Activated T-helper 2 cell treated with anti-CD3 and anti-CD28 coated beads, Interferon-gamma antibody, Interleukin-2, Interleukin-4, amounts not matched to agents 10 μg/mL and 5 μg/mL and 100 μg/mL, durations not matched to agents 14 hours and 24 hours and 36 hours (primary cell): ENCODE results near the gene SUGCT. TPM values are rescaled to one million over a fixed set of nuclear protein-coding genes. Genes with fewer than 3 reads are reported as not detected.

Experiments
- DNase-seq: peaks from one replicate; pipeline ENCODE4 v3.0.0; 2021; ENCODE audit warnings: low spot score
- H3K27ac Mint-ChIP-seq: one replicate; pipeline ENCODE4 v1.8.0; 2021; ENCODE audit warnings: mixed read lengths
- H3K27me3 Mint-ChIP-seq: one replicate; pipeline ENCODE4 v1.8.0; 2021; ENCODE audit warnings: low read depth, mixed read lengths
- H3K36me3 Mint-ChIP-seq: one replicate; pipeline ENCODE4 v1.8.0; 2021; ENCODE audit warnings: low read depth, mixed read lengths
- H3K4me1 Mint-ChIP-seq: one replicate; pipeline ENCODE4 v1.8.0; 2021; ENCODE audit warnings: low read depth, mixed read lengths
- H3K4me3 Mint-ChIP-seq: one replicate; pipeline ENCODE4 v1.8.0; 2021; ENCODE audit warnings: low read depth, mild to moderate bottlenecking, moderate library complexity, mixed read lengths
- H3K9me3 Mint-ChIP-seq: one replicate; pipeline ENCODE4 v1.8.0; 2021; ENCODE audit warnings: mixed read lengths
- intact Hi-C: fragments of 100-400 bp; cut with micrococcal nuclease; formaldehyde crosslinking; loops from one replicate; pipeline ENCODE4 v1.15.1; 2023
- total RNA-seq: library from RNA; stranded (reverse); gene quantifications from 2 replicates; pipeline ENCODE4 v1.2.3, GENCODE V29; 2022

SUGCT gene
- total RNA-seq, 1 donor from 2014 or later: 0.43 TPM

GRCh38 chr7:40733578-40733977 lies 598.8 kb downstream of the SUGCT start:
- intact Hi-C loops: no loop called here
- Mint-ChIP-seq H3K27ac (no peak overlapping the region), H3K4me3 (no peak overlapping the region), H3K9me3 (peaks cover 16% of the 10 kb centered on the region), H3K27me3 (peaks cover 4% of the 10 kb centered on the region), H3K36me3 (no peaks in the 10 kb centered on the region), H3K4me1 (peaks cover 13% of the 10 kb centered on the region)
- DNase-seq: no peak

- Mint-ChIP-seq H3K4me3 (no peak overlapping the region), H3K9me3 (peaks cover 10% of the 10 kb centered on the region), H3K27ac (no peak overlapping the region), H3K4me1 (no peaks in the 10 kb centered on the region), H3K27me3 (peaks cover 3% of the 10 kb centered on the region), H3K36me3 (no peaks in the 10 kb centered on the region)
- intact Hi-C loops: no loop called here
- DNase-seq: no peak
Observed at GRCh38 chr7:40739257-40739656, 604.5 kb downstream of the SUGCT start.

DNA sequence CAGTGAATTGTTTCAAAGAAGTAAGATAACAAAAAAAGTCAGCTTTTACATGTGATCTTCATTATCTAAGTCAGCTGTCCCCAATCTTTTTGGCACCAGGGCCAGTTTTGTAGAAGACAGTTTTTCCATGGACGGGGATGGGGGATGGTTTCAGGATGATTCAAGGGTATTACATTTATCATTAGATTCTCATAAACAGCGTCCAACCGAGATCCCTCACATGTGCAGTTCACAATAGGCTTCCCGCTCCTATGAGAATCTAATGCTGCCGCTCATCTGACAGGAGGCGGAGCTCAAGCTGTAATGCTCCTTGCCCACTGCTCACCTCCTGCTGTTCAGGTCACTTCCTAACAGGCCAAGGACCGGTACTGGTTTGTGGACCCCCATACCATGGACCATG lies 607.5 kb downstream of the SUGCT start:
- H3K4me3 Mint-ChIP-seq: no peak overlapping the region
- H3K9me3 Mint-ChIP-seq: no peaks in the 10 kb centered on the region
- H3K27ac Mint-ChIP-seq: no peak overlapping the region
- no peaks in the 10 kb centered on the region for H3K4me1 Mint-ChIP-seq
- DNase-seq: no peak
- intact Hi-C loops: no loop called here
- no peaks in the 10 kb centered on the region for H3K36me3 Mint-ChIP-seq
- H3K27me3 Mint-ChIP-seq: peaks cover 6% of the 10 kb centered on the region

DNA sequence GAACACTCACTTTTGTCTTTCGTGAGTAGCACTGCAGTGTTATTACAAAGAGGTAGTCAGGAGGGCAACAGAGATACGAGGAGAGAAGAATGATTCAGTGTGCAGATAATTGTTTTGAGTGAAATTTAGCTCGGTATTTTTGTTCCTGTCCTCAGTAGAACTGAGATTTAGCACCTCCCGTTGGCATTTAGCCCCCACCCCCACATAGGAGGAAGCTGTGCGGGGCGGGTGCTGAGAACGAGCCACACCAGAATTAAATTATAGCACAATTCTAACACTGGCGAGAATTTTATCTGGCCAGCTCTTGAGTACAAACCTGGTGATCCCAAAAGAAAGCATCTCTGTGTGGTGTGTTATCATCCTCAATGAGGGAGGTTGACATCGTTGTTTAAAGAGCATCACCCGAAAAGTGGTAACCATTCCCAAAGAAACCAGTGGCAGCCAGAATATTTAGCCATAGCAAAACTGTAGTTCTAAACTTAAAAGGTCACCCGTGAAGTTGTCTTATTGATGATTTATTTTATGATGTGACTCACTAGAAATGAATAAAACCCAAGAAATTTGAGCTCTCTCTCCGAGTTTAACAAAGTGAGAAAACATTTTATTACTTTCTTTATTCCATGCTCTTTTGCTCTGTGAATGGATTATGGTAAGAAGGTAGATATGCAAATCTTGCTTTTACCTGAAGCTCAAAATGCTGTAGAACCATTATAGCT lies 612.2 kb downstream of the SUGCT start:
- no peak overlapping the region for H3K4me3 Mint-ChIP-seq
- no peak for DNase-seq
- H3K4me1 Mint-ChIP-seq: no peaks in the 10 kb centered on the region
- H3K27ac Mint-ChIP-seq: no peak overlapping the region
- intact Hi-C loops: no loop called here
- no peaks in the 10 kb centered on the region for H3K36me3 Mint-ChIP-seq
- H3K27me3 Mint-ChIP-seq: peaks cover 8% of the 10 kb centered on the region
- no peaks in the 10 kb centered on the region for H3K9me3 Mint-ChIP-seq

- H3K4me3 Mint-ChIP-seq: no peak overlapping the region
- peaks cover 8% of the 10 kb centered on the region for H3K27me3 Mint-ChIP-seq
- no peaks in the 10 kb centered on the region for H3K9me3 Mint-ChIP-seq
- no peak overlapping the region for H3K27ac Mint-ChIP-seq
- DNase-seq: no peak
- intact Hi-C loops: no loop called here
- H3K36me3 Mint-ChIP-seq: no peaks in the 10 kb centered on the region
- H3K4me1 Mint-ChIP-seq: no peaks in the 10 kb centered on the region
Observed at GRCh38 chr7:40747856-40748255, 613.1 kb downstream of the SUGCT start.

DNA sequence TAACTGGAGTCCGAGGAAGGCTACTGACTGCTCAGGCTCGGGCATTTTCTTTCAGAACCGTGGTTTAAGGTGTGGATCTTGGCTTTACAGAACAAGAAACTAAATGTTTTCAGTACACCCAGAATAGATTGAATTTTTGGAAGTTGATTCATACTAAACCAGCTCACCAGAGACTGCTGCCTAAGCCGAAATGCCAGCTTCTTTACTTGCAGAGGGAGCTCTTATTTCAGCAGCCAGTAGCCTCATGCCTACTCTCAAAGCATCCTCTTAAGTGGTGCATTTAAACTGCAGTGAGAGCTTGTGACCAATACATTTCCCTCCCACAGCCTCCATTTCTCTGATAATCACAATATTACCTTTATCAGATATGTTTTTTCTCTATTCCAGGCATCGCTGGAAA lies 615.1 kb downstream of the SUGCT start:
- intact Hi-C loops: no loop called here
- no peaks in the 10 kb centered on the region for H3K4me1 Mint-ChIP-seq
- no peak for DNase-seq
- H3K9me3 Mint-ChIP-seq: no peaks in the 10 kb centered on the region
- no peak overlapping the region for H3K4me3 Mint-ChIP-seq
- no peak overlapping the region for H3K27ac Mint-ChIP-seq
- peaks cover 8% of the 10 kb centered on the region for H3K27me3 Mint-ChIP-seq
- no peaks in the 10 kb centered on the region for H3K36me3 Mint-ChIP-seq

- intact Hi-C loops: no loop called here
- H3K36me3 Mint-ChIP-seq: no peaks in the 10 kb centered on the region
- H3K4me3 Mint-ChIP-seq: no peak overlapping the region
- DNase-seq: no peak
- H3K4me1 Mint-ChIP-seq: no peaks in the 10 kb centered on the region
- H3K27me3 Mint-ChIP-seq: peaks cover 5% of the 10 kb centered on the region
- H3K9me3 Mint-ChIP-seq: no peaks in the 10 kb centered on the region
- no peak overlapping the region for H3K27ac Mint-ChIP-seq
Observed at GRCh38 chr7:40753455-40753854, 618.6 kb downstream of the SUGCT start.

DNA sequence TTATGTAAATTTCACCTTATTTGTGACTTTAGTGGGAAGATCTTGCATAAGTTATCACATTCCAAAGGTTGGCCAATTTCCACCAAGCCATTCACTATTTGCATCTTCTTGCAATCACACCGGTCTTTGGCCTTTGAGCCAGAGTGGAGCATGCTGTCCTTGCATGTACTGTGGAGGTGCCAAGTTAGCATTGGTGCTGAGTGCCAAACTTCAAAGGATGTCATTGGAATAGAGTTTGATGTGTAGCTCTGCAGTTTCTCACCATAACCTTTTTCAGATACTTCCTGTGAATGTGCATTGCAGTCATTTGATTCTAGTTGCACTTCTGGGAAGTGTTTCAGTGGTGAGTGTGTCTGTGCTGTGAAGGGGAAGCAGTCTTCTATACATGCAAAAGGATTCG lies 620.6 kb downstream of the SUGCT start:
- Mint-ChIP-seq H3K27me3 (no peaks in the 10 kb centered on the region), H3K9me3 (no peaks in the 10 kb centered on the region), H3K4me3 (no peak overlapping the region), H3K36me3 (no peaks in the 10 kb centered on the region), H3K27ac (no peak overlapping the region), H3K4me1 (no peaks in the 10 kb centered on the region)
- intact Hi-C loops: no loop called here
- no peak for DNase-seq

- H3K4me1 Mint-ChIP-seq: no peaks in the 10 kb centered on the region
- H3K27me3 Mint-ChIP-seq: no peaks in the 10 kb centered on the region
- no peak overlapping the region for H3K27ac Mint-ChIP-seq
- no peaks in the 10 kb centered on the region for H3K9me3 Mint-ChIP-seq
- H3K4me3 Mint-ChIP-seq: no peak overlapping the region
- intact Hi-C loops: no loop called here
- no peak for DNase-seq
- no peaks in the 10 kb centered on the region for H3K36me3 Mint-ChIP-seq
Observed at GRCh38 chr7:40757109-40757508, 622.3 kb downstream of the SUGCT start.

DNA sequence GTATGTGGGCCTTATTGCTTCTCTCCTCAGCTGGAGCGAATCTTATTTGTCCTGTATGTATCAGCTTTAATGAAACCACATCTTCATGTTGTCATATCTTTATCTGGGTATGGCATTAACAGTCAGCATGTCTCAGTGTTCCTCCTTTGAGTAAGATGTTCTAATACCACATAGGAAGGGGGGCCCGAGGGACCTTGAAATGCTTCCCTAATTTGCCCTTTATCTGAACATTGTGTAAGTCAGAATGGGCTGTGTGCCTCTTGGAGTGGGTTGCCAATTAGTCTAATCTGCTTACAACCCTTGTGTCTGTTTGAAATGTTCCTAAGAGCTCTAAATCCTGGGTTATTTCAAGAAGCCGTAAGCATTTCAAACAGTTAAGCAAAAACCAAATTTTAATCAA lies 623.8 kb downstream of the SUGCT start:
- no peak for DNase-seq
- Mint-ChIP-seq H3K4me3 (no peak overlapping the region), H3K27ac (no peak overlapping the region), H3K4me1 (no peaks in the 10 kb centered on the region), H3K27me3 (no peaks in the 10 kb centered on the region), H3K36me3 (no peaks in the 10 kb centered on the region), H3K9me3 (no peaks in the 10 kb centered on the region)
- intact Hi-C loops: no loop called here

- H3K9me3 Mint-ChIP-seq: no peaks in the 10 kb centered on the region
- H3K4me1 Mint-ChIP-seq: no peaks in the 10 kb centered on the region
- no peak overlapping the region for H3K27ac Mint-ChIP-seq
- H3K27me3 Mint-ChIP-seq: no peaks in the 10 kb centered on the region
- H3K36me3 Mint-ChIP-seq: no peaks in the 10 kb centered on the region
- DNase-seq: no peak
- H3K4me3 Mint-ChIP-seq: no peak overlapping the region
- intact Hi-C loops: loop anchor here (5.0 kb wide), 1 partner anchor 433 kb away; no protein-coding TSS in a partner anchor
Observed at GRCh38 chr7:40760293-40760964, 625.6 kb downstream of the SUGCT start.

- H3K36me3 Mint-ChIP-seq: no peaks in the 10 kb centered on the region
- H3K9me3 Mint-ChIP-seq: no peaks in the 10 kb centered on the region
- intact Hi-C loops: loop anchor here (5.0 kb wide), 1 partner anchor 434 kb away; no protein-coding TSS in a partner anchor
- H3K4me3 Mint-ChIP-seq: no peak overlapping the region
- H3K27ac Mint-ChIP-seq: no peak overlapping the region
- H3K4me1 Mint-ChIP-seq: no peaks in the 10 kb centered on the region
- H3K27me3 Mint-ChIP-seq: no peaks in the 10 kb centered on the region
- no peak for DNase-seq
Observed at GRCh38 chr7:40760987-40761386, 626.2 kb downstream of the SUGCT start.

- Mint-ChIP-seq H3K4me1 (no peaks in the 10 kb centered on the region), H3K27ac (no peak overlapping the region), H3K4me3 (no peak overlapping the region), H3K27me3 (no peaks in the 10 kb centered on the region), H3K9me3 (no peaks in the 10 kb centered on the region), H3K36me3 (no peaks in the 10 kb centered on the region)
- intact Hi-C loops: loop anchor here (5.0 kb wide), 1 partner anchor 435 kb away; no protein-coding TSS in a partner anchor
- DNase-seq: no peak
Observed at GRCh38 chr7:40761762-40762560, 627.2 kb downstream of the SUGCT start.
